HG03175 (cell line): ENCODE data around the gene MICALL2.

Source experiments
- ATAC-seq: cut with Tn5 transposase; IDR thresholded peaks from one replicate; pipeline ENCODE4 v1.9.1; 2021; ENCODE audit warnings: mild to moderate bottlenecking, moderate library complexity; ENCODE audit not compliant: unreplicated experiment

The MICALL2 gene

DNA sequence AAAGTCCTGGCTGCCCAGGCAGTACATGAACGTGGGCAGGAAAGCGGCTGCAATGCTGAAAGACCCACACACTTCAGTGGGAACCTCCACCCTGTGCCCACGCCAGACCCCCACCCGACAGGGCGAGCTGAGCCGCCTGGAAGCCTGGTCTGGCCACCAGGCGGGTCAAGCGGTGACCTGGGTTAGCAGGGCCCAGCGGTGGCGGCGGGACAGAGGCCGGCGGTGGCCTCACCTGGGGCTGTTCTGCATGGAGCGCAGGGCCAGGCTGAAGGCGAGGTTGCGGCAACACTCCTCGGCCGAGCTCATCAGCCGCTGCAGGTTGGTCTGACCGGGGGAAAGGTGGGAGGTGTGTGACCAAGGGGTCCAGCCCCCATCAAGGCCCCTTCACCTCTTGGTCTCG lies 11.6 kb upstream of the MICALL2 start:
- ATAC-seq: no peak

DNA sequence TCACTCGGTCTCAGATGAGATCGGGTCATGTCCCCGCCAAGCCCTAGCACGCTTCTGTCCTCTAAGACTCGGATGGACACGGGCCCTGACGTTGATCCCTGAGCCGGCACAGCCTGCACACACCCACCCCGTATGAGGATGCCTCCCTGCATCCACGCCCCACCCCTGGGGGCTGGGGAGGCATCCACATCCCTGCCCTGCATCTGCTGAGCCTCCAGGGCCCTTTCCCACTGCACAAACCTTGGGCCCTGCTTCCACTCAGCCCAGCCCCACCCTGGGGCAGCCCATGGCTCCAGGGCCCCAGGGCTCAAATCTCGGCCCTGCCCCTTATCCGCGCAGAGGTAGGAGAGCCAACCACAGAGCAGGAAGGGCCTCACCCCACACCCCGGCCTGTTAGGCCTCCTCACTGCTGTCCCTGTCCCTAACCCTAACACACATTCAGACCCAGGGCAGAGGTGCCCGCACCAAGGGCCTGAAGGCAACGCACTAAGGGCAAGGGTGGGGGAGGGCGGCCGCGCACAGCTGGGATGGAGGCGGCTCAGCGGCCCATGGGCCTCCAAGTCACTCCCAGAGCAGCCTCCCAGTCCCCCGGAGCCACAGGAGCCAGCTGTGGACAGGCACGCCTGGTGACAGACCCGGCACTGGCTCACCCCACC lies 9.5 kb upstream of the MICALL2 start:
- no peak for ATAC-seq

DNA sequence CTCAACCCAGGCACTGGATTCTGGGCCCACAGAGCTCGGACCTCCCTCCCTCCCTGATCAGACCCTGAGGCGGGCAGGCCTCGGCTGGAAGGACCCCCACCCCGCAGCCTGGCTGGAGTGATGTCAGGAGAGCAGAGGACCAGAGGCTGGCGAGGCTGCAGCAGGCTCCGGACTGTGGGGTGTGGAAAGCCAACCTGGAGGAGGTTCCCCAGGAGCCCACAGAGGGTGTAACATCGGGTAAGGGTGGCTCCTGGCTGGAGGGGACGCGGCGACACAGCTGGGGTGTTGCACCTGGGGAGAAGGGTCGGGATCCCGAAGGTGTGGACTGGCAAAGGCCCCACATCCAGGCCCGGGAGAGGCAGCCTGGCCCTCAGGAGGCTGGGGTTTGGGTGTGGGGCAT lies 8.9 kb upstream of the MICALL2 start:
- ATAC-seq: no peak

DNA sequence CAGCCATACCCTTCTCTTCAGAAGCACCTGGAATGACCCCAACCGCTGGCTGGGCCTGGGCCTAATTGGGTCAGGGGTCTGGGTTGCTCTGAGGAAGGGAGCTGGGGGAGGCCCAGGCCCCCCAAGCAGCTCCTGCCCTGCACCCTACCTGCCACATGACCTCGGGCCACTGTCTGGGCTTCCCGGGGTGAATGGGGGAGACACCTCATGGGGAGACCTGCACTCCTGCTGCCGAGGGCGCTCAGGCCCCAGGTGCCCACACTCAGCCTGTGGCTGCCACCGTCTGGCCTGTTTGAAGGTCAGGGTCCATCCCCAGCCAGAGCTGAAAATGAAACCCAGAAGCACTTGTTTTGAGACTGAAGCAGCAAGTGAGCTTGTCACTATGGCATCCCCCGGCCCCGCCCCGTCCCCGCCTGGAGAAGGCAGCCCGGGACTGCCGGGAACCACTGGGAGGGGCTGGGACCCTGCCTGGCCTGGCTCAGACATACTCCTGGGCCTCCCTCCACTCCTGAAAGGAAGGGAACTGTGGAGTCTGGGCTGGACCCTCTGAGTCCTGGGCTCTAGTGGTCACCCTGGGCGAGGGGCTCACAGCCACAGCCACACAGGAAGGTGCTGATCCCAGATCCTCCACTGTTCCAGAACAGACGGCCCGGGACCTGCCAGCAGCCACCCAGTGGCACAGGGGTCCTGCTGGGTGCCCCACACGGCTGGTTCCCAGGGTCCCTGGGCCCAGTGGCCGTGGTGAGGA lies 7.4 kb upstream of the MICALL2 start:
- ATAC-seq: no peak

DNA sequence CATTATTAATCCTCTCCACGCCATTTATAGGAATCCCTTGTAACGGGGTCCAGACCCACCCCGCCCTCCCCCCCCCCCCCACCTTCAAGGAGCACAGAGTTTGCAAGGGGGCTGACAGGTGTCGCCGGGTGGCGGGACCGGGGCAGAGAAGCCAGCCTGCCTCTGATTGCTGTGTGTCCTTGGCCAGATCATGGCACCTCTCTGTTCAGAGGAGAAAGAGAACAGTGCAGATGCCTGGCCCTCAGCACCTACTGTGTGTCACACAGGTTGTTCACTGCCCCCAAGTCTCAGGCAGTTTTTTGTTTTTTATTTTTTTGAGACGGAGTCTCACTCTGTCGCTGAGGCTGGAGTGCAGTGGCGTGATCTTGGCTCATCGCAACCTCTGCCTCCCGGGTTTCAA lies 5.4 kb upstream of the MICALL2 start:
- no peak for ATAC-seq

DNA sequence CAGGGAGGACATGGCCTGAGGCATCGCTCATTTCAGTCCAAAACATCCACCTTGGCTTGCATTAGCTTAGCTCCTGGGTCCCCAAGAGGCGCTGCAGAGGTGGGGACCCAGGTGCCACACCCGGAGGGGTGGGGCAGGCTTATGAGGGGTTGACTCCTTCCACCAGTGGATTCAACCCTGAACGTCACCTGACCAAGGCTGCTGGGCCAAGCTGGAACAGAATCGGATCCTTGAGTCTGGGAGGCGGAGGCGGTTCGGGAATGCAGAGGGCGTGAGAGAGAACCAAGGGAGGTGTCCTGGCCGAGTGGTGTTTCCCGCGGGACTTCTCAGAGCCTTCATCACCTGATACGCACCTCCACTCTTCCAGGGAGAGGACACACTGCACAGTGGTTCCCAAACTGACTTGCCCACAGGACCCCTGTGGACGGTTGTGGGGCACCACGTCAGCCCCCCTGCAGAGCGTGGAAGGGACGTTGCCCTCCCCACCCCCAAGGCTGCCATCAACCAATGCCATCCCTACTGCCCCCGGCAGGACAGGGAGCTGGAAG lies 4.5 kb upstream of the MICALL2 start:
- no peak for ATAC-seq

DNA sequence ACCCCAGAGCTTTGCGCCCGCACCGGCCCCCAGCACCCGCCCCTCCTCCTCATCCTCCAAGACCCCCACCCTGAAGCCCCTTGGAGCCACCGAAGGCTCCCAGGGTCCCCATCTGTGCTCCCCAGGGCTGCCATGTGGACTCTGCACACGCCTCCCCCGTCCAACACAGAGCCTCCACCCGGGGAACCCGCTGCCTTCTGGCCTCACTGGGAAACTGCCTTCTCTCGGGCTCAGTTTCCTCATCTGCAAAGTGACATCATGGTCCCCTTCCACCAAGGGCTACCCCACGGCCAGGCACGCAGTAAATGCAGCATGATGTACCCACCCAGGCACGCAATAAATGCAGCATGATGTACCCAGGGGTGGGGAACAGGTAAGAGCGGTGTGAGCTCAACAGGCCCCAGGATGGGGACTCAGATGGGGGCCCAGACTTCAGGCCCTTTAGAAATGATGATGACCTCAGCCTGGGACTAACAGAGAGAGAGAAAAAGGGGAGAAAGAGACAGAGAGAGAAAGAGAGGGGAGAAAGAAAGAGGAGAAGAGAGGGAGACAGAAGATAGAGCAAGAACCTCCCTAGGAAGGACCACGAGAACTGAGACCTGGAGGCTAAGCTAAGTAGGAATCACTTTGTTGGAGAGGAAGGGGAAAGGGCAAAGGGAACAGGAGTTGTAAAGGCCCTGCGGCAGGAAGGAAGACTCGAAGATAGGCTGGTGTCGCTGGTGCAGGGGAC lies 2.5 kb upstream of the MICALL2 start:
- no peak for ATAC-seq

DNA sequence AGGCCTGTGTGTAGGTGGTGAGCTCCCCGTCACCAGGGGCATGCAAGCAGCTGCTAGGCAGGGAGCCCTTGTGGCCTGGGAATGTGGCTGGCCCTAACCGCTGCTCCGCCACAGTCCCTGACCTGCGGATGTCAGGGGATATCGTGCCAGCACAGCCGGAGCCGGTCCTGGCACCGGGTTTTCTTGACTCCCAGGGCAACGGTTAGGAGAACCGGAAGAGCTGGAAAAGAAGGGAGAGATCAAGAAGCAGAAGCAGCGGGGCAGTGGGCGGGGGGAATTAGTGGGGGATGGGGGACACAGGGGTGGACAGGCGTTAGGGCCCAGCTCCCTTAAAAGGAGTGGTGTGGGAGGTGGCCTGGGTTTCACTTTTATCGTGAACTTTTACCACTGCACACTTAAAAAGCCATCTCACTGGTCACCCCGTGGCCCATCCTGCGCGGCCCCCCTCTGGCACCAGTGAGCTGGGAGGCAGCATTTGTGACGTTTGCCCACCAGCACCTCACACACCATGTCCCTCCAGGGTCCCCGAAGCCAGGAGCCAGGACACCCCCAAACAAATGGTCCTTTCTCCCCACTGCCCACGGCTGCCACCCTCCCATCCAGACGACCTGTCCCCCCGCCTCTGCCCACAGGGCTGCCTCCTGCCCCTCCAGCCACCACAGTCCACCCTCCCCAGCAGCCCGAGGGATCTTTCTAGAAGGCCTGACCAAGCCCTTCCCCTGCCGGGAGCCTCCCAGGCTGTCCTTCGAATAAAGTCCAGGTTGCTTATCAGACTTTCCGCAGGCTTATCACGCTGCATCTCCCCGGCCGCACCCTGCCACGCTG lies 1.8 kb upstream of the MICALL2 start:
- ATAC-seq: no peak

DNA sequence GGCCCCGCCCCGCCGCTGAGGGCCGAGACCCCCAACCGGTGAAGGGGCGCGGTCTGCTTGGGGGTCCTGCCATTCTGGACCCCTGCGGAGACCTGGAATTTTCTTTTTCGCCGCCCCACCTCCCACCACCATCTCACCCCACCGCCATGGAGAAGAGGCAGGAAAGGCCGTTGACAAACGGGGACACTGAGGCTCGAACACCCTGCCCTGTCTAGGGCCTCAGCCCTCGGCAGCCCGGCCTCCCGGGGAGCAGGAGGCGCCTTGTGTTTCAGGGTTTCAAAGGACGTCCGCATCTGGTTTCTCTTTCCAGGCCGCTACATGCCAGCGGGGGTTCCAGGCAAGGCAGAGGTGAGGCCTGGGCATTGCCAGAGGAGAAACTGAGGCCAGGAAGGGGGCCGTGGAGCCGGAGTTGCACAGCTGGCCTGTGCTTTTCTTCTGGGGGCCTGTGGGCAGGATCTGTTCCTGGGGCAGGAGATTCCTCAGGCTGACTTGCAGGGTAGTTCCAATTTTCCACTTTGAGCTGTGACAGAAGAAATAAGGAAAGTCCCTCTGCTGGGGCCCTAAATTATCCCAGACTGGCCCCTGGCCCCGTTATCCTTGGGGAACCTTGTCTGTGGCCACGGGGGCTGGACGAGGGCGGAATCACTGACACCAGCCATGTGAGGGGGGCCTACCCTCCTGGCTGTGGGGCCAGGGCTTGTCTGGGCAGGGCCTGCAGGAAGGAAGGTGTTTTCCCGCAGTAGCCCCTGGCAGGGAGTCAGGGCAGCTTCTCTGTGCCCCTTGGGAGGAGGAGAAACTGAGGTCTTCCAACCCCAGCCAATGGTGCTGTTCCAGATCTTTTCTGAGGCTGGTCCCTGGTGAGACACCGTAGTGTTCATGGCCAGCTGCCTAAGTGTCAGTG lies 900 bp upstream of the MICALL2 start:
- ATAC-seq: no peak

DNA sequence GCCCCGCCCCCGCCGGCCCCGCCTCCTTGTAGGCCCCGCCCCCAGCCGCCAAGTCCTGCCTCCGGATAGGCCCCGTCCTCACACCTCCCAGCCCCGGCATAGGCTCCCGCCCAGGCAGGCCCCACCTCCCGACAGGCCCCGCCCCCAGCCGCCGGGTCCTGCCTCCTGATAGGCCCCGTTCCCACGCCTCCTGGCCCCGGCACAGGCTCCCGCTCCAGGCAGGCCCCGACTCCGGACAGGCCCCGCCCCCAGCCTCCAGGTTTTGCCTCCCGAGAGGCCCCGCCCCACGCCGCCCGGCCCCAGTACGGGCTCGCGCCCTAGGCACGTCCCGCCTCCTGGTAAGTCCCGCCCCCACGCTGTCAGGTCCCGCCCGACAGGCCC lies 232 bp upstream of the MICALL2 start:
- peak; percentile 90 for ATAC-seq

DNA sequence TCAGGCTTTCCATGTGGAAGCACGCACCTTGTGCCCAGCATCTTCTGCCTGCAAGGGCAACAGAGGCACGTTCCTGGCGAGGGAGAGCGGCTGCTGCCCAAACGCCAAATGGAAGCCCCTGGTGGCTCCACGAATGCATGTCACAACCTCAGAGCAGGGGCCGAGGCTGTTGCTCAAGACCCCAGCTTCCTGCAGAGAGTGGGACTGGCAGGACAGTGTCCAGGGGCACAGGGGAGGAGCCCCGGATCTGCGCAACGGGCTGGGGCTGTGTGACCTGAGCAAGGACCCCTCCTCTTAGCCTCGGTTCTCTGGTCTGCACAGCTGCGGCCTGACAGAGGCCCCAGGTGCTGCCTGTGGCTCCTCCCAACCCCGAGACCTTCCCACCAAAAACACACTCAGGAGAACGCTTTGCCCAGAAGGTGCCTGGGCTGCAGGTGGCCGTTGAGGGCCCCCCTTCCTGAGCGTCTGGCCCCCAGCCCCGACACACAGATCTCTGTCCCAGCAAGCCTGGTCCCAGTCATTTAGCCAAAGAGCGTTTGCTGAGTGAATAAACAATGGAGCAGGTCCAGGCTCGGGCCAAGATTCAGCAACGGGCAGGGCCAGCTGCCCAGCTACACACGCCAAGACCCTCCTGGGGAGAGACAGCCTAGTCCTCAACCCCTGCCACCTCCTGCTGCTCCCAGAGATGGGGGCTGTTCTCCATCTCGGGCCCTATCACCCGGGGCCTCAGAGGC lies 1.2 kb downstream of the MICALL2 start:
- ATAC-seq: no peak

DNA sequence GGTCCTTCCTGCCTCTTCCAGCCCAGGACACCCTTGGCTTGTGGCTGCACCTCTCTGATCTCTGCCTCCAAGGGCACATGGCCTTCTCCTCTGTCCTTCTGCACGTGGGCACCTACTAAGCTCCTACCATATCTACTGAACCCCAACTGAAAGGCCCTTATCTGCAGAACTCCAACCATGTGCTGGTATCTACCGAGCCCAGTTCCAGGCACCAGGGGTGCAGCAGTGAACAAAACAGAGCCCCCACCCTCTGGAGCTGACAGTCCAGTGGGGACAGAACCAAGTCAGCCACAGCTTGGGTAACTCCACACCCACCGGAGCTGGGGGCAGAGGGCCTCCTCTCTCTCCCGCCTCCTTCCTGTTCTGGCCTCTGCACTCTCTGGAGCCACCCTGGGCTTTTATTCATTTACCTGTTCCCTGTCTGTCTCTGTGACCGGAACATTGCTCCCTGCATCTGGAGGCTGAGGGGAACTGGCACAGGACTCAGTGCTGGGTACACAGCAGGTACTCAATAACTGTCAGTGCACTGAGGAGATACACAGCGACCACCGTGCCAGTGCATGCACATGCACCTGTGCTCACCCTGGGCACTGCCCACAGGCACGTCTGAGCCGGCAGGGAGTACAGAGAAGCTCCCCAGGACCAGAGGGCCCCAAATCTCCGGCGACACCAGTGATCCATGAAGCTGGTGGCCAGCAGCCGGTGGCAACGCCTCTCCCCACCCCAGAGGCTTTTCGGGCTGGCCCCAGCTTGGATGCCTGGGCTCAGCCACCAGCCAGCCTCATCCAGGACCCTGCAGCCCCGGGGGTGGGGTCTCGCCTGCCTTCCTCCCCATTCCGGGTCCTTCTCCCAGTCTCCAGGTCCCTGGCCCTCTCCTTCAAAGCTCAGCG lies 2.0 kb downstream of the MICALL2 start:
- no peak for ATAC-seq

DNA sequence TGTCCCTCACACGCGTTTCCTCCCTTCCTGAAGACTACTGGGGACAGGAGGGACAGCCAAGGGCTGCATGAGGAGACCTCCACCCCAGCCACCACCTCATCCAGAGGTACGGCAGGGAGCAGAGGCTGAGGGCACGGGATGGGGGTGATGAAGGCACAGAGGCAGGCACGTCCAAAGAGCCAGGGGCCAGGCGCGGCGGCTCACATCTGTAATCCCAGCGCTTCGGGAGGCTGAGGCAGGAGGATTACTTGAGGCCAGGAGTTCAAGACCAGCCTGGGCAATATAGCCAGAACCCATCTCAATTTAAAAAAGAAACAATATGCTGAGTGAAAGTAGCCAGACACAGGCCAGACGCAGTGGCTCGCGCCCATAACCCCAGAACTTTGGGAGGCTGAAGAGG lies 3.3 kb downstream of the MICALL2 start:
- ATAC-seq: no peak

DNA sequence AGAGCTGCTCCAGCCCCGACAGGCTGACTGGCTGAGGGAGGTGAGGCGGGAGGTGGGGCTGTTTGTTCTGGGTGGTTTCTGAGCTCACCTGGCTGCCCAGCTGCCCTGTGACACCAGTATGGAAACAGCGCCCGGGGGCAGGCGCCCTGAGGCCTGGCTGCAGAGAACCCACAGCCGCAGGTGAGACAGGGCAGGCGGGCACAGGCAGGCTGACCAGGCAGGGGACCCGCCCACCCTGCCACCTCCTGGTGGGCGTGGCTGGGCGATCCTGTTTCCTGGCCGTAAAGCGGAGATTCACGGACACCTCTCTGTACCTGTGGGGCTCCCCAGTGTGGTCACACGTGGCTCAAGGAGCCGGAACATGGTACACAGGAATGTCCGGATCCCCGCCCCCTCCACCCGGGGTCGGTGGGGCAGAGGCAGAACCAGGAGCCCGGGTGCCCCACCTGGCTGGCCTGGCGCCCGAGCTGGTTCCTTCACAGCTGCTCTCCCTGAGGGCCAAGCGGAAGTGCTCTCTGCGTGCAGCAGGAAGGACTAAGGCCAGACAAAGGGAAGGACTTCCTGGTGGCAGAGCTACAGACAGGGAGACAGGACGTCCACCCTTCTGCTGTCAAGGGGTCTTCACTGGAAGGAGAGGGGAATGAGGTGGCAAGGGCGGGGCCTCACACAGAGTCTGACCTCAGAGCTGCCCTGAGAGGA lies 3.9 kb downstream of the MICALL2 start:
- no peak for ATAC-seq

DNA sequence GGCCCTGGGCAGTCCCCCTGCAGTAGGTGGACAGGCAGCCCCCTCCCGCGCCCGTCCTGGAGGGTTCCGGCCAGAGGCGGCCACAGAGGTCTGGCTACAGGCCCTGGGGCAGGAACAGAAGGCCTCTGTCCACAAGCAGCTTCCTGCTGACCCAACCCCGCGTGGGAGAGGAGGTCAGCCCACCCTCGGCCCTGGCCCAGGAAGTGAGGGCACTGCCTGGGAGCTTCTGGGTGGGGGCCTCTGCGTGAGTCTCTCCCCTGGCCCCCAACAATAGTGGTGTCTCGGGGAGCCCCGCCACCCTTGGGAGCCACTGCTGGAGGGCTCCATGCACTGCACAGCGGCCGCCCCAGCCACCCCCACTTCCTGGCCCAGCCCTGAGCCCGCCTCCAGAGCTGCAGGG lies 4.7 kb downstream of the MICALL2 start:
- ATAC-seq: no peak

DNA sequence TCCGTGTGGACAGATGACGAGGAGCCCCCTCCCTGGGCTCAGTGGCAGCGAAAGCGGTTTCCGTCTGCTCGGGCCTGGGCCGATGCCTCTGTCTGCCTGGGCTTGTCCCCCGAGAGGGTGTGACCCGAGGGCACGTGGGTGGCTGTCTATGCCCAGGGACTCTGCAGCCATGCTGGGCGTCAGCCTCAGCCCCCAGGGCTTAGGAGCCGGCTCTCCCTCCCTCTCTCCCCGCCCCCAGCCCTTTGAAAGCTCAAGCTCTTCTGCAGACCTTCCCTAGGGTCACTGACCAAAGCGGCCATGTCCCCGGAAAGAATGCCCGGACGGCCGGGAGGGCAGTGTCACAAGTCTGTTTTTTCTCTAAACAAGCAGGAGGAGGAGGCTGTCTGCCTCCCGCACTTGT lies 7.1 kb downstream of the MICALL2 start:
- no peak for ATAC-seq

DNA sequence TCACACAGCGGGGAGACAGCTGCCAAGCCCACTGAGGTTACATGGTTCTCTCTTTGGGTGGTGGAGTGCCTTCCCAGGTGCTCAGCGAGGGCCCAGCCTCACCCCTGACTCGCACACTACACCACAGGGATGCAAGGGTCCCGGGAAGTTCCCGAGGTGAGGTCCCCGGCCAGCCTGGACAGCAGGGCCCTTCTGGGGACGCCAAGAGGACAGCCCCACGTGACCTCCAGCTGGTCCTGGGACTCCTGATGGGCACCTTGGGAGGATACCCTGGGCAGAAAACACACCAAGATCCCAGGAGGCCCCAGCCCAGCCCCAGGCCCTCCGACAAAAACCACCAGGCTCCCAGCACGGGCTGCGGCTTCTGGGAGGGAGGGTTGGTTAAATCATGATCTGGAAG lies 8.3 kb downstream of the MICALL2 start:
- ATAC-seq: no peak

DNA sequence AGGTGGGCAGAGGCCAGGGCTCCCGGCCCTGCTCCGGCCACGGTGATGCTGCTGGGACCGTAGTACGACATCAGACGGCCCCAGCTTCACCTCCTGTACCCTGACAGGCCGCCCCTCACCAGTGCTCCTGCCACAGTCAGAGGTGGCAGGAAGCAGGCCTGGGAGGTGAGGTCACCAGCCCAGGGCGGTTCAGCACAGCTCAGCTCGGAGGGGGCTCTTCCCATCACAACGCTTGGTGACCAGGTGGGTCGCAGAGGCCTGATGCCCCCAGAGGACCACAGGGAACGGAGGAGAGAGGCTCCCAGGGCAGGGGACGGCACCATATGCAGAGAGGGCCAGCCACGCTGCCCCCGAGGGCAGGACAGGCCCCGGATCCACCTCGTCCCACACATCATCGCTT lies 8.8 kb downstream of the MICALL2 start:
- no peak for ATAC-seq
